K562 (cell line): ENCODE results near the gene CCSER2. TPM values are rescaled to one million over a fixed set of nuclear protein-coding genes. Genes with fewer than 3 reads are reported as not detected.

Source experiments
- ATAC-seq: fragments of 200-7000 bp; cut with Tn5 transposase; 3 replicates; pipeline ENCODE4 v1.9.1; 2020; ENCODE audit warnings: moderate library complexity
- BruUV-seq: library from RNA; stranded (reverse); fragments of 400-500 nt; replicated peaks from 2 replicates; lab custom pipeline; 2021; lab: Mats Ljungman, UMichigan
- CTCF ChIA-PET: fragments of 300-600 bp; formaldehyde crosslinking; extraction: SDS; loops from one replicate; lab custom pipeline; 2021; ENCODE audit warnings: low intra/inter-chr PET ratio; lab: Yijun Ruan, JAX
- POLR2A ChIA-PET: fragments of 300-600, 350-650 bp; sonication (Branson Sonifier 250); formaldehyde crosslinking; extraction: SDS; loops from one replicate; lab custom pipeline; 2021; ENCODE audit warnings: antibody characterized with exemption, inconsistent platforms; lab: Yijun Ruan, JAX
- DNase-seq, 4 experiments: peaks; one replicate each; pipeline versions ENCODE4 v3.0.0 to v3.0.0-alpha.2; 2011 to 2018; ENCODE audit warnings: low spot score in 3 of 4, mixed read lengths in 3 of 4; ENCODE audit errors: extremely low read depth in 1 of 4
- FAIRE-seq: peaks from 2 replicates; lab custom pipeline; 2011; peaks lifted over from hg19 to GRCh38; lab: Jason Lieb, UNC
- H2AFZ ChIP-seq: 2 replicates; pipeline ENCODE4 v1.6.0; 2011; ENCODE audit warnings: low read depth, low read length, control low read depth, inconsistent platforms
- H3K27ac ChIP-seq: fragments of 200-600 bp; 3 replicates; pipeline ENCODE4 v1.8.0; 2011; ENCODE audit warnings: low read depth, mild to moderate bottlenecking, control low read depth, inconsistent platforms, low read length, moderate library complexity, mixed read lengths; ENCODE audit errors: extremely low read depth
- H3K27me3 ChIP-seq, 2 experiments: fragments of 300-600 bp in 1 of 2; 2 replicates in 1 of 2; 3 replicates in 1 of 2; pipeline versions ENCODE4 v1.6.0 to v1.8.0; 2011; ENCODE audit warnings: inconsistent platforms in 2 of 2, low read length in 2 of 2, mild to moderate bottlenecking in 1 of 2, mixed read lengths in 1 of 2, moderate library complexity in 1 of 2; ENCODE audit not compliant: control insufficient read depth in 2 of 2, insufficient read depth in 2 of 2
- H3K36me3 ChIP-seq: fragments of 300-600 bp; 3 replicates; pipeline ENCODE4 v1.8.0; 2011; ENCODE audit warnings: mild to moderate bottlenecking, low read length, inconsistent platforms; ENCODE audit not compliant: control insufficient read depth, insufficient read depth
- H3K4me1 ChIP-seq, 2 experiments: fragments of 200-600 bp in 1 of 2; replicated peaks in 1 of 2; 2 replicates in 1 of 2; 3 replicates in 1 of 2; pipeline versions ENCODE4 v1.5.1 to v1.8.0; 2011; ENCODE audit warnings: inconsistent platforms in 2 of 2, low read length in 2 of 2, mild to moderate bottlenecking in 1 of 2, mixed read lengths in 1 of 2, moderate library complexity in 1 of 2; ENCODE audit not compliant: control insufficient read depth in 2 of 2, insufficient read depth in 2 of 2
- H3K4me2 ChIP-seq: 2 replicates; pipeline ENCODE4 v1.6.1; 2011; ENCODE audit warnings: low read length, control low read depth, inconsistent platforms, mixed read lengths; ENCODE audit not compliant: insufficient read depth
- H3K4me3 ChIP-seq: fragments of 200-600 bp; sonication (generic), shearing (Covaris generic); 2 replicates; pipeline ENCODE4 v1.5.1; 2016; ENCODE audit warnings: control low read depth, inconsistent platforms
- H3K79me2 ChIP-seq: fragments of 200-600 bp; 3 replicates; pipeline ENCODE4 v1.8.0; 2011; ENCODE audit warnings: low read length, inconsistent platforms; ENCODE audit not compliant: control insufficient read depth, insufficient read depth
- H3K9ac ChIP-seq, 2 experiments: 2 replicates each; pipeline versions ENCODE4 v1.6.0 to v1.6.1; 2011; ENCODE audit warnings: low read depth in 2 of 2, low read length in 2 of 2, control low read depth in 1 of 2, inconsistent platforms in 1 of 2, mild to moderate bottlenecking in 1 of 2, mixed read lengths in 1 of 2; ENCODE audit not compliant: insufficient read depth in 1 of 2
- H3K9me1 ChIP-seq: one replicate; pipeline ENCODE4 v1.6.0; 2011; ENCODE audit warnings: inconsistent platforms, mild to moderate bottlenecking, low read length, moderate library complexity; ENCODE audit not compliant: control insufficient read depth, insufficient read depth
- H3K9me3 ChIP-seq: replicated peaks from 2 replicates; pipeline ENCODE4 v1.5.1; 2011; ENCODE audit warnings: low read depth, low read length, inconsistent platforms; ENCODE audit not compliant: control insufficient read depth, insufficient read depth
- H4K20me1 ChIP-seq: replicated peaks from 2 replicates; pipeline ENCODE4 v1.6.1; 2011; ENCODE audit warnings: low read length, inconsistent platforms, mixed read lengths; ENCODE audit not compliant: control insufficient read depth, insufficient read depth
- CBFA2T2 ChIP-seq: fragments of 450-650 bp; conservative IDR thresholded peaks from 2 replicates; pipeline ENCODE4 v1.6.1; 2017; ENCODE audit warnings: mild to moderate bottlenecking
- CBFA2T3 ChIP-seq: fragments of 450-650 bp; IDR thresholded peaks from 2 replicates; pipeline ENCODE4 v1.6.1; 2017
- CBX3 ChIP-seq, 2 experiments: IDR thresholded peaks; 1 replicate in 1 of 2; 2 replicates in 1 of 2; pipeline ENCODE4 v1.6.1; 2012; ENCODE audit warnings: inconsistent platforms in 2 of 2, low read length in 2 of 2, borderline replicate concordance in 1 of 2, control low read depth in 1 of 2
- FOXA3 ChIP-seq, 2 experiments: fragments of 450-650 bp in 1 of 2; sonication (generic) in 1 of 2; formaldehyde crosslinking; IDR thresholded peaks in 1 of 2; conservative IDR thresholded peaks in 1 of 2; 2 replicates each; pipeline versions ENCODE4 v1.4.0 to v1.8.0; 2020 to 2022; ENCODE audit warnings: mild to moderate bottlenecking in 2 of 2, missing genetic modification reagents in 1 of 2
- NFIC ChIP-seq: fragments of 450-650 bp; IDR thresholded peaks from 2 replicates; pipeline ENCODE4 v1.6.1; 2017; ENCODE audit warnings: mild to moderate bottlenecking, inconsistent platforms
- NFIX ChIP-seq: fragments of 250-450 bp; sonication (Bioruptor Pico); IDR thresholded peaks from 2 replicates; pipeline ENCODE4 v1.4.0; 2020; ENCODE audit warnings: low read depth, mild to moderate bottlenecking, moderate library complexity
- TAL1 ChIP-seq: fragments of 450-650 bp; IDR thresholded peaks from 2 replicates; pipeline ENCODE4 v1.6.1; 2016; ENCODE audit warnings: mild to moderate bottlenecking
- TCF3 ChIP-seq: sonication (generic); formaldehyde crosslinking; IDR thresholded peaks from 2 replicates; pipeline ENCODE4 v1.4.0; 2020; ENCODE audit warnings: mild to moderate bottlenecking, missing genetic modification reagents
- TRIM24 ChIP-seq, 2 experiments: fragments of 450-650 bp; IDR thresholded peaks; 2 replicates each; pipeline ENCODE4 v1.6.1; 2016
- TRIM28 ChIP-seq: fragments of 450-650 bp; IDR thresholded peaks from 2 replicates; pipeline ENCODE4 v1.6.1; 2017
- ZNF717 ChIP-seq: fragments of 250-450 bp; sonication (Bioruptor Pico); IDR thresholded peaks from 2 replicates; pipeline ENCODE4 v1.5.0; 2021
- WGBS: fragments of 100-300 bp; shearing (Covaris generic); methylation state at CpG from one replicate; pipeline ENCODE4 v1.1.6; 2016; ENCODE audit warnings: low coverage, mixed read lengths; ENCODE audit not compliant: insufficient coverage; ENCODE audit errors: missing lambda C conversion rate; 5-methylcytosine and 5-hydroxymethylcytosine counted together
- in situ Hi-C: fragments of 300-500 bp; cut with MboI; formaldehyde crosslinking; loops from 4 replicates; pipeline ENCODE4 v1.15.0; 2018; ENCODE audit warnings: inconsistent platforms, mixed read lengths
- intact Hi-C: fragments of 100-400 bp; cut with micrococcal nuclease; formaldehyde crosslinking; loops from 2 replicates; pipeline ENCODE4 v1.14.2; 2022
- polyA plus RNA-seq, 8 experiments: library from polyadenylated mRNA; depleted of rRNA in 4 of 8; stranded (reverse) in 5 of 8; unstranded in 3 of 8; fragments of >200 nt; fragmentation: Nextera tagmentation in 2 of 8; fragmentation: Illumina TruSeq in 1 of 8; extraction: Ambion mirVana in 2 of 8; extraction: Trizol in 1 of 8; gene quantifications; 2 replicates each; pipeline versions ENCODE4 v1.2.1 to v1.2.3, GENCODE V29; 2011 to 2014; ENCODE audit warnings: inconsistent platforms in 1 of 8, missing spikeins in 1 of 8
- total RNA-seq, 7 experiments: library from RNA; depleted of rRNA in 6 of 7; stranded (reverse); fragments of >200 nt in 6 of 7; fragmentation: Illumina TruSeq in 2 of 7; extraction: Trizol in 2 of 7; gene quantifications; 2 replicates each; pipeline versions ENCODE4 v1.2.1 to v1.2.3, GENCODE V29; 2011 to 2021; ENCODE audit warnings: low replicate concordance in 1 of 7
- TF ChIP-seq, protein P1 (sequence below): sonication (generic); formaldehyde crosslinking; IDR thresholded peaks from 2 replicates; pipeline ENCODE4 v1.8.1; 2023; ENCODE audit warnings: mild to moderate bottlenecking, missing genetic modification reagents, moderate library complexity

The CCSER2 gene
- total and polyA plus RNA-seq, 9 of the 15 experiments (the other 6 are each of a cell fraction or from before 2014, with no cell fraction given): 2.7 to 15.1 (median 9.7) TPM

DNA sequence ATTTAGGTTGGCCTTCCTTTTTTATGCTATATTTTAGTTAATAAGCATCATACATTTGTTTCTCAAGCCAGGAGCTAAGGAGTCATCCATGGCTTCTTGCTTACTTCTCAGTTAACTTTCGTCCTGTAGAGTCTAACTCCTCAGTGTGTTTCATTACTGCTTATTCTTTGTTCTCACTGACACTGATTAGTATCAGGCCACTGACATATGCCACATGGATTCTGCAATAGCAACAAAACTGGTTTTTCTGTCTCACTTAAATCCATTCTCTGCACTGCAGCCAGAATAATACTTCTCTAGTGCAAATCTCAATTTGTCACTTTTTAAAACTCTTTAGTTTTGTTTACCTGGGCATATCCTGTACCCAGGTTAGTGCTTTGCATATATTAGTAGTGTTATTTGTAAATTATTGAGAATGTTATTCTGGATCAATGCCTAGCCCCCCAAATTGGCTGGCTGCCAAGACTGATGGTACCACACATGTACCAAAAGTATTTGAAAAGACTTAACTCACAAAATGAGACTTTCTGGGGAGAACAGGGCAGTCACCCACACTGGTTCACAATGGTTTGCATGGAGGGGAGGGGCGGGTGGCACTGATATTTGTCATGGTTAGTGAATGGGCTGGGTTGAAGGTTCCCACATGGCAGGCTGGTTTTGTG is 79.1 kb downstream of the CCSER2 start:
- WGBS: 24% methylated on average over 2 of the region's 2 CpGs
- FAIRE-seq: no peak
- POLR2A ChIA-PET: no interaction called here

DNA sequence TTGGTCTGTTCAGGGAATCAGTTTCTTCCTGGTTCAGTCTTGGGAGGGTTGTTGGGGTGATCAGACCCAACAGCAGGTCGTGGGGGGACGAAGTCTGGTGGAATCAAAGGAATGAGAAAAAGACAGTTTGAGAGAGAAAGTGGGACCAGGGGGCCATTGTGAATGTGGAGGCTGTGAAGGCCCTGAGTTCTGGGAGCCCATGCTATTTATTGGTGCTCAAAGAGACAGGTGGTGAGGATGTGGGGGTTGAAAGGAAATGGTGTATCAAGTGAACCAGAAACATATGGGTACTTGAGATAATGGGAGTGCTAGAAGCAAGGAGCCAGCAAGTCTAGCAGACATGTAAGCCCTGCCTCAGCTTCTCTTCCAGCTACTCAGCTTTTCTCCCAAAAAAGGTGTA is 84.1 kb downstream of the CCSER2 start:
- Histone ChIP-seq H4K20me1 (no peaks in the 10 kb centered on the region), H3K9ac (no peak overlapping the region), H3K27me3 (no peaks in the 10 kb centered on the region), H3K4me2 (no peak overlapping the region), H3K36me3 (no peaks in the 10 kb centered on the region), H3K4me3 (no peak overlapping the region), H3K4me1 (no peaks in the 10 kb centered on the region), H2AFZ (no peak overlapping the region), H3K79me2 (no peaks in the 10 kb centered on the region), H3K9me3 (no peaks in the 10 kb centered on the region; the same call in 1 of the 2 replicates), H3K9me1 (no peaks in the 10 kb centered on the region), H3K27ac (no peak overlapping the region)
- no TSS peak for BruUV-seq
- intact Hi-C loops (no loop called here), in situ Hi-C loops (no loop called here)
- FAIRE-seq (no peak), ATAC-seq (no peak), DNase-seq (peak in 1 of 4 experiments; percentile 9)
- 7% methylated on average over 2 of the region's 2 CpGs for WGBS
- POLR2A ChIA-PET: no interaction called here
- CTCF ChIA-PET: no interaction called here
- TF ChIP-seq CBFA2T2: peak; percentile 22; the same call in 1 of the 2 replicates
- 0 out of 3 replicates have a peak, but pooled peaks of 1 of the 2 experiments have one; percentile 51 for TF ChIP-seq CBX3 (IDR thresholded peaks at IDR 0.05; ENCODE audit: borderline replicate concordance in 1 of 2, low read length in 2 of 2)
- peak; percentile 36; the same call in 1 of the 2 replicates for TF ChIP-seq TCF3 (CRISPR knock-in tag)
- TF ChIP-seq TRIM28: peak; percentile 74; the same call in 1 of the 2 replicates
- peak; percentile 34; the same call in 1 of the 2 replicates for TF ChIP-seq TAL1
- TF ChIP-seq TRIM24 (IDR thresholded peaks at IDR 0.05): peak; percentile 52 to 59
- TF ChIP-seq CBFA2T3: peak; percentile 56
- TF ChIP-seq FOXA3 (CRISPR knock-in tag; conservative IDR thresholded peaks at IDR 0.05 in 1 of 2, IDR thresholded peaks at IDR 0.05 in 1 of 2): no peak
- TF ChIP-seq ZNF717 (CRISPR knock-in tag): no peak

More for the DNA sequence above, 79.1 kb downstream of the CCSER2 start:
- Histone ChIP-seq H3K79me2 (no peaks in the 10 kb centered on the region), H3K4me3 (no peak overlapping the region), H3K4me2 (no peak overlapping the region), H4K20me1 (no peaks in the 10 kb centered on the region), H2AFZ (no peak overlapping the region), H3K9me1 (no peaks in the 10 kb centered on the region), H3K36me3 (no peaks in the 10 kb centered on the region), H3K27ac (no peak overlapping the region), H3K4me1 (no peaks in the 10 kb centered on the region), H3K27me3 (no peaks in the 10 kb centered on the region), H3K9ac (no peak overlapping the region), H3K9me3 (no peaks in the 10 kb centered on the region; the same call in 1 of the 2 replicates)
- DNase-seq (peak in 1 of 4 experiments; percentile 9), ATAC-seq (no peak)
- peak; percentile 89 for TF ChIP-seq NFIX (CRISPR knock-in tag)
- TF ChIP-seq NFIC: peak; percentile 91
- TF ChIP-seq, protein P1, sequence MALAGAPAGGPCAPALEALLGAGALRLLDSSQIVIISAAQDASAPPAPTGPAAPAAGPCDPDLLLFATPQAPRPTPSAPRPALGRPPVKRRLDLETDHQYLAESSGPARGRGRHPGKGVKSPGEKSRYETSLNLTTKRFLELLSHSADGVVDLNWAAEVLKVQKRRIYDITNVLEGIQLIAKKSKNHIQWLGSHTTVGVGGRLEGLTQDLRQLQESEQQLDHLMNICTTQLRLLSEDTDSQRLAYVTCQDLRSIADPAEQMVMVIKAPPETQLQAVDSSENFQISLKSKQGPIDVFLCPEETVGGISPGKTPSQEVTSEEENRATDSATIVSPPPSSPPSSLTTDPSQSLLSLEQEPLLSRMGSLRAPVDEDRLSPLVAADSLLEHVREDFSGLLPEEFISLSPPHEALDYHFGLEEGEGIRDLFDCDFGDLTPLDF (CRISPR knock-in tag): no peak
- intact Hi-C loops (no loop called here), in situ Hi-C loops (no loop called here)
- no TSS peak for BruUV-seq
- CTCF ChIA-PET: no interaction called here
